Stimulated activated CD4-positive, alpha-beta T cell treated with anti-CD3 and anti-CD28 coated beads, Interleukin-4, amount 100 ng/mL, for 48 hours (primary cell): ENCODE data around the gene IL17REL.

Experiments used
- DNase-seq, 2 donors: peaks; one replicate each; pipeline ENCODE4 v3.0.0-alpha.2; 2020; ENCODE audit warnings: low read depth in 2 of 2

The IL17REL gene

DNA sequence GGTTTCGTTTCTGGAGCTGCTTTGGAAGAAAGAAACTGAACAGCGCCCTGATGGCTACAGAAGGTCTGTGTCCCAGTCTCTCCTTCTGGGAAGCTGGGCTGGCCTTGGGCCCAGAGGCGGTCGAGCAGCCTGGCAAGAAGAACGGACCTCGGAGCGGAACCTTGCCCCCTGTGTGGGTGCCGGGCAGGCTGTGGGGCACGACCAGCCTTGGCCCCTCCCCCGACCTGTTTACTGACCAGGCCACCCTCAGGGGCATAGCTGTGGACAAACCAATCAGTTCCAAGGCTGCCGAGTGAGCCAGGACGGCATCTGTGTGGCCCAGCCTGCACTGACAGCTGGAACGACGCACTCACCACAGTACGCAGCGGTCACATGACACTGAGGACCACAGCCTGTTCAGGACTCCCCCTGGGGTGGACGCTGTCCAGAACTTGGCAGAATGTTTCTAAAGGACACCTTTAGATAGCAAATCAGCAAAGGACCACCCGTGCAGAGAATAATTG lies 44.8 kb downstream of the IL17REL start:
- DNase-seq: no peak

DNA sequence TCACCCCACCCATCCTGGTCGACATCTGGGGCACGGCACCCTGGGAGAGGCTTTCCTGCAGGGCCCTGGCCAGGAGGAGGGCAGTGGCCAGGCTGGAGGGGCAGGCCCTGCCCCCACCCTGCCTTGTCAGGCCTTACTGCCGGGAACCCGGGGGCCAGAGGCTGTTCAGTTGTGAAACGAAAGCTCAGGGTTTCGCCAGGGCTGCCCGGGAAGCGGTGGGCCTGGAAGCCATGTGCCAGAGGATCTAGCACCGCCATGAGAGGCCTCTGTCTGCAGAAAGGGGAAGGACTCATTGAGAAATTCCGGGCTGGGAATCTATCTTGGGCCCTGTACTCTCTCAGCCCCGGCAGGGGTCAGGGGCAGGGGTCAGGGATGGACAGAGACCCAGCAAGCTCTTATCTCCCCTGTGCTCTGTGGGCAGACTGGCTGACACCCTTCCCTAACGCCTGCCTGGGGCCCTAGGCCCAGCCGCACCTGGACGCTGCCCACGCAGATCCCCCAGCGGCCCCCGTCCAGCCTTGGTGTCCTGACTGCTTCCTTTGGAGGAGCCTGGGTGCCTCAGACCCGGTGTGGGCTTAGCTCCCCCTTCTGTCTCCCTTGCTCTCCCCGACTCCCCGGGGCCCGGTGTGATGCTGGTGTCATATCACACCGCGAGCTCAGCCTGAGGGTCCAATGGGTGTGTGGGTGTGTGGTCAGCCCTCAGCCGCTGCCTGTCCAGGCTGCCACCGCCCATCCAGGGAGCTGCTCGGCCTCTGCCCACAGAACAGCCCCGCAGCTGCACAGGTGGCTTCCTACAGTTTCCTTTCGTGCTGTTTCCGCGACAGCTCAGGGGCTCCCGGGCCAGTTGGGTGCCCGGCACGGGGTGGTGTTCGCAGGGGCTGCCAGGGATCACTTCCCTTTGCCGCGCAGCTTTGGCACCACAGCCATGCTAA lies 45.5 kb downstream of the IL17REL start:
- DNase-seq: no peak

DNA sequence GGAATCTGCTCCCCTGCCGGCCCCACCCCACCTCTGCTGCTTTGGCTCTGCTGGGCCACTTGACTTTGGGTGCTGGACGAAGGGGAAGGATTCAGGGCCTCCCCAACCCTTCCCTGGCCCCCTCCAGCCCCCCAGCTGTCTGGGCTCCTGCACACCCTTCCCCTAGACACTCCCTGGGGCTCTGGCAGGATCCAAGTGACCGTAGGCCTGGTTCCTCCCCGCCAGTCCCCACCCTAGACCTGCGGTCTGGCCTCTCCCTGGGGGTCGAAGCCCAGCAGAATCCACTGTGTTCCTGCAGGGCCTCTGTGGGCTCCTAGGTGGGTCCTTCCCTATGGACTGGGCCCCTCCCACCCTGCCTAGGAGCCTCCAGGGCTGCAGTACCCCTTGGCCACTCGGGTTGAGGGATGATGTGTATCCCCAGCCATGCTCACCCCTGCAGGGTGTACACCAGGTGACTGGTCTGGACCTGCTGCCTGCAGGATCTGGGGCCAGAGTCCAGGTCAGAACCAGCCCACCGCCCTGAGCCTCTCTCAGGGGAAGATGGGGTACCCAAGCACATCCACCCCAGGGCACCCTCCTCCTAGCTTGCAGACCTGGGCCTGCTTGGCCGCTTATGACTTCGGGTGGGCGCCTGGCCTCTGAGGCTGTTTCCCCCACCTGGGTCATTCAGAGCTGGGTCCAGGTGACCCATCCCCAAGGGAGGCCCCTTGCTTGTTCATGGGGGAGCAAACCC lies 46.4 kb downstream of the IL17REL start:
- DNase-seq: no peak

DNA sequence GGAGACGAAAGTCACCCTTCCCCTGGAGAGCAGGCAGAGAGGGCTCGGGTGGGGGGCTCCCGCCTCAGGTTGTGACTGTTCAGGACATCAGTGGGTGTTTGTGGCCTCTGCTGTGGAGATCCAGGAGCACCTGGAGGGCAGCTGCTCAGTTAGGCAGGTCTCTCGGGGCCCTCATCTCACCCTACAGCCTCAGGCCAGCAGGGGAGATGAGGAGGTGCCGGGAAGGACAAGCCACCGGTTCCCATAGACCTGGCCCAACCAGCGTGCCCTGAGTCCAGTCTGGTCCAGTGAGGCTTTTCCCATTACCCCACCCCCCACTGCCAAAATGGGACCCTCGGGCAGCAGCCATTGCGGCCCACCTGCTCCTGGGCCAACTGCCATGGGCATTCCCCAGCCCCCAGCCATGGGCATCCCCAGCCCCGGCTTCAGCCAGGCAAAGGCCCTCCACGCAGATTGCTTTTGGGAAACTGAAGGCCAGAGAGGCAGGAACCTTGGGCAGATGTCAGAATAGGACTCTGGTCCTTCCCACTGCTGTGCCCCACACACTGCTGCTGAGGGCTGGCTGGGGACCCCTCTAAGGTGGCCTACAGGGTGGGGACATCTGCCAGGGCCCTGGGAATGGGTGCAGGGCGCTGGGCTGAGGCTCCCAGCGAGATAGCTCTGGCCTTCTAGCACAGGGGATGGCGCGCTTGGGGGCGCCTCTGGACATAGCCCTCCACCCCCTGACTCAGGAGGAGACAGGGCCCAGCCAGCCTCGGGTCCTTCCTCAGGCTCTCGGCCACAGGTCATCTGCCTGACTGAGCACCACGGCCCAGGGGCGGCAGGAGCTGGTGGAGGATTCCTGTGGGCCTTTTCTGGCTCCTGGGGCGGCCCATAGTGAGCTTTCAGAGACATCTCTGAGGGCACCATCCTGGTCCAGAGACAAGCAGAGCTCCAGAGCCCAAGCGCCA lies 47.2 kb downstream of the IL17REL start:
- DNase-seq: no peak

DNA sequence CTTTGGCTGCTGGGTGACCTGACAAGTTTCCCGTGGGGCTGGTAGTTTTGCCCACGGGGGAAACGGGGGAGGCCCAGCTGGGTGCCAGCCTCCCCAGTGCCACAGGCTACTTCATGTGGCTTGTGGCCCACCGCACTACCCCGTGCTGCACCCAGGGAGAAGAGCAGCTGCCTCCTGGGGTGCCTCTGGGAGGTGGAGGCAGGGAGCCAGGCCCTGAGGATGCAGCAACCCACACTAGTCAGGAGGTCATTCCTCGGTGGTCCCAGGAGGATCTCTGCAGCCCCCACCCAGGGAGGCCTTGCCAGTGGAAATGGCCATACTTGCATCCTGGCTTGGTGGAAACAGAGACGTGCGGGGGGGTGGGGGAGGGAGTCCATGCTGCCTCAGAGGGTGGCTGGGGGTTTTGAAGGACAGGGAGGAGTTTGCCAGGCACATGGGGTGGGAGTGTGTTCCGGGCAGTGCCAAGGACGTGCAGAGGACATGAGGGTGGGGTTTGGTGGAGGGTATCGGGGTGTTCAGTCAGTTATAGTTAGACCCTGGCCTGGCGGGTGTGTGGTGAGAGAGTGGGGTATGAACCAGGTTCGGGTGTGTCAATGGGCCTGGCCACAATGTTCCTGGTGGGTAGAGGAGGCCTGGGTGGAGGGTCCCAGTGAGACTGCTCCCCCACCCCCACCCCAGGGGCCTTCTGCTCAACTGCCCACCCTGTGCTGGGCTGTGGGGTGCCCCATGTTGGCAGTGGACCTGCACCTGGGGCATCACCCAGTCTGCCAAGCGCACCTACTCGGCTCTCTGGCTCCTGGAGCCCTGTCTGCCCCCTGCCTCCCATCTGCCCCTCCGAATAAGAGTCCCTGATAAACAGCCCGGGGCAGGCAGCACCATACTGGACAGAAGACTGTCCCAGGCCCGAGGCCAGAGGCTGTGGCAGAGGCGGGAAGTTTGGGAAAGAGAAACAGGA lies 48.2 kb downstream of the IL17REL start:
- DNase-seq: no peak

DNA sequence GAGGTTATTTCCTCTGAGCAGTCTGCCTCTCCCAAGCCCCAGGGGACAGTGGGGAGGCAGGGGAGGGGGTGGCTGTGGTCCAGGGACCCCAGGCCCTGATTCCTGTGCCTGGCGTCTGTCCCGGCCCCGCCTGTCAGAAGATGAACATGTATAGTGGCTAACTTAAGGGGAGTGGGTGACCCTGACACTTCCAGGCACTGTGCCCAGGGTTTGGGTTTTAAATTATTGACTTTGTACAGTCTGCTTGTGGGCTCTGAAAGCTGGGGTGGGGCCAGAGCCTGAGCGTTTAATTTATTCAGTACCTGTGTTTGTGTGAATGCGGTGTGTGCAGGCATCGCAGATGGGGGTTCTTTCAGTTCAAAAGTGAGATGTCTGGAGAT lies 48.9 kb downstream of the IL17REL start:
- DNase-seq: no peak

DNA sequence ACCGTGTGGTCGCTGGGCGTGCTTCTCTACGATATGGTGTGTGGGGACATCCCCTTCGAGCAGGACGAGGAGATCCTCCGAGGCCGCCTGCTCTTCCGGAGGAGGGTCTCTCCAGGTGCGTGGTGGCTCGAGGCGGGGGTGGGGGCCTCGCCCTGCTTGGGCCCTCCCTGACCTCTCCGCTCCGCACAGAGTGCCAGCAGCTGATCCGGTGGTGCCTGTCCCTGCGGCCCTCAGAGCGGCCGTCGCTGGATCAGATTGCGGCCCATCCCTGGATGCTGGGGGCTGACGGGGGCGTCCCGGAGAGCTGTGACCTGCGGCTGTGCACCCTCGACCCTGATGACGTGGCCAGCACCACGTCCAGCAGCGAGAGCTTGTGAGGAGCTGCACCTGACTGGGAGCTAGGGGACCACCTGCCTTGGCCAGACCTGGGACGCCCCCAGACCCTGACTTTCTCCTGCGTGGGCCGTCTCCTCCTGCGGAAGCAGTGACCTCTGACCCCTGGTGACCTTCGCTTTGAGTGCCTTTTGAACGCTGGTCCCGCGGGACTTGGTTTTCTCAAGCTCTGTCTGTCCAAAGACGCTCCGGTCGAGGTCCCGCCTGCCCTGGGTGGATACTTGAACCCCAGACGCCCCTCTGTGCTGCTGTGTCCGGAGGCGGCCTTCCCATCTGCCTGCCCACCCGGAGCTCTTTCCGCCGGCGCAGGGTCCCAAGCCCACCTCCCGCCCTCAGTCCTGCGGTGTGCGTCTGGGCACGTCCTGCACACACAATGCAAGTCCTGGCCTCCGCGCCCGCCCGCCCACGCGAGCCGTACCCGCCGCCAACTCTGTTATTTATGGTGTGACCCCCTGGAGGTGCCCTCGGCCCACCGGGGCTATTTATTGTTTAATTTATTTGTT lies 49.6 kb downstream of the IL17REL start:
- DNase-seq: no peak

DNA sequence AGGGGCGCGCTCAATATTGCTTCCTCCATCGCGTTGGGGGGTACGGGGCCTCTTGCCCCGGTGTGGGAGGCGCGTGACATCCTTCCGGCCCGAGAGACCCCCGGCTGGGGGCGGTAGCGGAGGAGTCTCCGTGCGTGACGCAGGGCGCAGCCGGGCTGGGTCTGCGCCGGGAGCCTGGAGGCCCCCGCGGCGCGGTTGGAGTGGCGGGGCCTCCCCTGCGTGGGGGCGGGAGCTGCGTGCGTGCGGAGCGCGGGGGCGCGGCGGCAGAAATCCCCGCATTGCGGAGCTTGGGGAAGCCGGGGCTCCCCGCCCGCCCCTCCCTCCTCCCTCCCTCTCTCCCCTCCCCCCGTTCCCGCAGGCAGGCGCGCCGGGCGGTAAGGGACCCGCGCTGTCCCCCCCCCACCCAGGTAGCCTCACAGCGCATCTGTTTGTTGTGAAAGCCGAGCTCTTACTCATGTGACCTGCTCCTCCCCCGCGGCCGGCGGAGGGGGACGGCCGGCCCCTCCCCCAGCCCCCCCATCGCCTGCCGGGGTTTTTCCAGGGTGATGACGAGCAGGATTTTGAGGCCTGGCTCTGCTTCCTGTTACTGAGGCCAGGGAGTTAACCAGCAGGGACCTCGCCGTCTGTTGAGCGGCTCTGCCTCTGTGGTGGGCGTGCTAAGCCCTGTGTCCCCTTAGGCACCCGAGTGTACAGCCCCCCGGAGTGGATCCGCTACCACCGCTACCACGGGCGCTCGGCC lies 50.4 kb downstream of the IL17REL start:
- peak; percentile 82 to 86 for DNase-seq

DNA sequence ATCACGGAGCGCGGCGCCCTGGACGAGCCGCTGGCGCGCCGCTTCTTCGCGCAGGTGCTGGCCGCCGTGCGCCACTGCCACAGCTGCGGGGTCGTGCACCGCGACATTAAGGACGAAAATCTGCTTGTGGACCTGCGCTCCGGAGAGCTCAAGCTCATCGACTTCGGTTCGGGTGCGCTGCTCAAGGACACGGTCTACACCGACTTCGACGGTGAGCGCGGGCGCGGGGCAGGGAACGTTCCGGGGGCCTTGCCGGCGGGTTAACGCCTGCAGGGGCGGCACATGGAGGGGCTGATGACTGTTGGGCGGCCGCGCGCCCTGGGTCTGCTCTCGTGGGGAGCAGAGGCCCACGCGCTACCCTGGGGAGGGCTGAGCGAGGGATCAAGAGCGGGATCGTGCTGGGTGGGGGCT lies 51.0 kb downstream of the IL17REL start:
- DNase-seq: no peak

DNA sequence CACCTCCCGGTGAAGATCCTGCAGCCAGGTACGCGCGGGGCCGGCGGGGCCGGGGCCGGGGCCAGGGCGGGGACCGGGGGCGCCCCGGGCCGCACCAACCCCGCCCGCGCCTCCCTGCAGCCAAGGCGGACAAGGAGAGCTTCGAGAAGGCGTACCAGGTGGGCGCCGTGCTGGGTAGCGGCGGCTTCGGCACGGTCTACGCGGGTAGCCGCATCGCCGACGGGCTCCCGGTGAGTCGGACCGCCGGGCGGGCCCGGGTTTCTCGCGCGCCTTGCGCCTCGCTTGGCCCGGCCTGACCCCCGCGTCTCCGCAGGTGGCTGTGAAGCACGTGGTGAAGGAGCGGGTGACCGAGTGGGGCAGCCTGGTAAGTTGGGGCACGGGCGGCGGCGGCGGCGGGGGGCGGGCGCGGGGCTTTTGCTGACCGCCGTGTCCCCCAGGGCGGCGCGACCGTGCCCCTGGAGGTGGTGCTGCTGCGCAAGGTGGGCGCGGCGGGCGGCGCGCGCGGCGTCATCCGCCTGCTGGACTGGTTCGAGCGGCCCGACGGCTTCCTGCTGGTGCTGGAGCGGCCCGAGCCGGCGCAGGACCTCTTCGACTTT lies 51.5 kb downstream of the IL17REL start:
- DNase-seq: no peak

DNA sequence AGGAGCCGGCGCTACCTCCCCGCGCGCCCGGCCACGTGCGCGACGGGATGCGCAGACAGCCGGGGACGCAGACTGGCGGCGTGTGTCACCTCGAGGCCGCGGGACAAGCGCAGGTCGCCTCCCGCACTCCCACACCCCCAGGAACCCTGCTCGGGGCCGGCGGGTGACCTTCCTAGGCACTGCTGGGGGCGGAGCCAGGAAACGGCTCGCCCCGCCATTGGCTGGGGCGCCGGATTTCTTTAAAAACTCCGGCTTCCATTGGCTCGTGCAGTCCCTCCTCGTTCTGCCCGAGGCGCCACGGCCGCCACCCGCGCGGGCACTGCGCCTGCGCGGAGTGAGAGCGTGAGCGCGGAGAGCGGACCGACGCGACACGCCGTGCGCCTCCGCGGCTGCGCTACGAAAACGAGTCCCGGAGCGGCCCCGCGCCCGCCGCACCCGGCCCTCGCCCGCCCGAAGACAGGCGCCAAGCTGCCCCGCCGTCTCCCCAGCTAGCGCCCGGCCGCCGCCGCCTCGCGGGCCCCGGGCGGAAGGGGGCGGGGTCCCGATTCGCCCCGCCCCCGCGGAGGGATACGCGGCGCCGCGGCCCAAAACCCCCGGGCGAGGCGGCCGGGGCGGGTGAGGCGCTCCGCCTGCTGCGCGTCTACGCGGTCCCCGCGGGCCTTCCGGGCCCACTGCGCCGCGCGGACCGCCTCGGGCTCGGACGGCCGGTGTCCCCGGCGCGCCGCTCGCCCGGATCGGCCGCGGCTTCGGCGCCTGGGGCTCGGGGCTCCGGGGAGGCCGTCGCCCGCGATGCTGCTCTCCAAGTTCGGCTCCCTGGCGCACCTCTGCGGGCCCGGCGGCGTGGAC lies 52.2 kb downstream of the IL17REL start, which contains the start of gene PIM3:
PIM3 (plus strand) TSS at position 614 of the 846 bp plus-strand sequence; CDS start at position 790, 176 bp downstream.
- DNase-seq: peak; percentile 83 to 92

DNA sequence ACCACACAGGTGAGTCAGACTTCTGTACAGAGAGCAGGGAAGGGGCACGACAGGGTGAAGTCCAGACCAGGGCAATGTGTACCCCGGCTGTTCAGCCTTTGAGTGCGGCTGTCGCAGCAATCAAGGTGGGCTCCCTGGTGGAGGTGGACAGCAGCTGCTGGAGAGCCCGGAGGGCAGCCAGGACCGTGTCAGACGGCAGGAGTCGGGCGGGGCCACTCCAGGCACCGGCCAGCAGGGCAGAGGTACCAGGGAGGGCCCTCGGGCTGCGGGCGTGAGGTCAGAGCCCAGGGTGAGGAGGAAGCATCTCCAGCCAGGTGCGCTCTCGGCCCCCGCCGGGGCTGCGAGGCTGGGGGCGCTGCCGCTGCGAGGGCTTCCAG lies 52.8 kb downstream of the IL17REL start:
- no peak for DNase-seq

DNA sequence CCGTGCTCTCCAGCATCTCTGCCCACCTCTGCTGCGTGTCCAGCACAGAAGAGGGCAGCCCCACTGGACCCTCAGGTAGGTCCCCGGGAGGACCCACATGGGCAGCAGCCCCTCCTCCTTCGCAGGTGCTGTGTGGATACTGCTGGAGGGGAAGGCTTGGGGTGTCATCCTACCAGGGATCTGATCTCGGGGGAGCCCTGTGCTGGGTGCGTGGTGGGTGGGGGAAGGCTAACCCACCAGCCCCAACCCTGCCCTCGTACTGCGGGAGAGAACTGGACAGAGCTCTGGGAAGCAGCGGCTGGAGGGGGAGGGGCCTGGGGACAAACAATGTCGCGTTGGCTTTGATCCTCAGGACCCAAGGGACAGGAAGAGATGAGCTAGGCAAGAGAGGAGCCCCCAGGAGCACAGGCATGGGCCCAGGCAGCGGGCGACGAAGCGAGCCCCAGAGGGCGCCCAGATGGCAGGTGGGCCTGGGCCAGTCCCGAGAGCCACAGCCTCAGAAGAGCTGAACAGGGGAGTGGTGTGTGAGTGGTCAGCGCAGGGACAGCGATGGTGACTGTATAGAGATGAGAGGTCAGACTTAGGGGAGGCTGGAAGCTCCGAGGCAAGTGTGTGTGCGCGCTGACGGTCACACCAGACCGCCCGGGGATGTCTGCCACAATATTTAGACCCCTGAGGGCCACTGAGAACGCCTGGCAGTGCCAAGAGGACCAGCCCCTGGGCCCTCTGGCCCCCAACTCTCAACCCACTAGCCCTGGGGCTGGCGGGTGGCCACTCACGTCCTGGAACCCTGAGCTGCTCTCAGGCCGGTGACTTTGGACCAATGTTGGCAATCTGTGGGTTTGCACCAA lies 53.4 kb downstream of the IL17REL start:
- DNase-seq: no peak

DNA sequence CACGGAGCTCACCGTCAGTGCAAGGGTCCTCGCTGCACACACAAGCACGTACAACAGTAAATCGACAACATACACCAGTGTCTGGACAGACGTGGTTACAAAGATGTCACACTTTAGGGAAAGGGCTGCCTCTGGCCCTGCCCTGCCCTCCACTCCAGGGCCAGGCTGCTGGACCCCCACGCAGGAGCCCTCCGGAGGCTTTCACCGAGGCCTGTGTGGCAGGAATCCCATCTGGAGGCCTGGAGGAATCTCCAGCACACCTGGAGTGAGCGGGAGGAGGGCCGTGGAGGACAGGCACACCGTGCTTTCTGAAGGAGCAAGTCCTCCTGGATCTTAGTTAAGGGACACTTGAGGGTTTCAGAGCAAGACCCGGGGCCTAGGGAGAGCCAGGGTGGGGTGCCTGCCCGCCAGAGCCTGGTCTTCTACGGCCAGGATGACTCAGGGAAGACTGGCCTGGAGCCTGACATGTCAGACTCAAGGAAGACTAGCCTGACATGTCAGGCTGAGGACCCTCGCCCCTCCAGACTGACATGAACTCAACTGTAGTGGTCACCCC lies 54.1 kb downstream of the IL17REL start:
- DNase-seq: no peak

DNA sequence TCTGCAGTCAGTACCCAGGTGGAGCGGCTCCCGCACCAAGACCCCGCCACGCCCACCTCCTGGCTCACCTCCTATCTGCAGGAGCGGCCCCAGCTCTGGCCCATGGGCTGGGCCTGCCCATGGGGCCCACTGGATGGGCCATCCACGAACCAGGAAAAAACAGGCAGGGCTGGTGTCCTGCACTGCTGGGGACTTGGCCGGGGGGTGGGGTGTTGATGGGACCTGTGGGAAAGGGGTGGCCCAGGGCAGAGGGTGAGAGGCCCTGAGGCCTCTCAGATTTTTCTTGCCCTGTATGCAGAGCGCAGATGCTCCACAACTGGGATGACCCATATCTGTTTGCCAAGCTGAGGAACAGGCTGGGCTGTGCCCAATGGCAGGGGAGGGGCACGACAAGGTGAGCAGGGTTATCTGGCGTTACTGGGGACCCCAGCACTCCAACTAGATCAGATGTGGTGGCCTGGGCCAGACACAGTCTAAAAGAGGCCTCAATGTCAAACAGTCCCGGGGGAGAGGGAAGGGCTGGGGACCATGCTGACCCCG lies 54.7 kb downstream of the IL17REL start:
- no peak for DNase-seq
